Uterus (tissue), 4 donors: ENCODE measurements around the gene CLIP2. TPM values are rescaled to one million over a fixed set of nuclear protein-coding genes. Genes with fewer than 3 reads are reported as not detected.
"Not testable (repeated sequence)": the region's sequence is repeated elsewhere in the genome, so short reads cannot be mapped to it uniquely, and the experiment has no call there.

Experiments
- DNase-seq, 2 donors: peaks; one replicate each; pipeline ENCODE4 v3.0.0-alpha.2; 2019 to 2020
- H3K27ac ChIP-seq, 2 donors: fragments of 200-600 bp; sonication (generic); 1 replicate in 1 of 2; 2 replicates in 1 of 2; pipeline ENCODE4 v1.5.1; 2016 to 2018
- H3K27me3 ChIP-seq, 2 donors: fragments of 200-600 bp; sonication (generic); one replicate each; pipeline ENCODE4 v1.5.1; 2018 to 2019; ENCODE audit warnings: control low read depth in 1 of 2
- H3K36me3 ChIP-seq, 2 donors: fragments of 200-600 bp; sonication (generic); one replicate each; pipeline ENCODE4 v1.5.1; 2019; ENCODE audit warnings: control low read depth in 1 of 2
- H3K4me1 ChIP-seq, 2 donors: fragments of 200-600 bp; sonication (generic); one replicate each; pipeline ENCODE4 v1.5.1; 2018 to 2019; ENCODE audit warnings: control low read depth in 1 of 2
- H3K4me3 ChIP-seq, 2 donors: fragments of 200-600 bp; sonication (generic); 1 replicate in 1 of 2; 2 replicates in 1 of 2; pipeline ENCODE4 v1.5.1; 2018 to 2019; ENCODE audit warnings: mild to moderate bottlenecking in 1 of 2
- H3K9me3 ChIP-seq, 2 donors: fragments of 200-600 bp; sonication (generic); one replicate each; pipeline ENCODE4 v1.5.1; 2019; ENCODE audit warnings: control low read depth in 1 of 2
- POLR2A ChIP-seq, 2 donors: fragments of 450-650 bp; IDR thresholded peaks; one replicate each; pipeline ENCODE4 v1.6.1; 2016; ENCODE audit warnings: antibody characterized with exemption in 2 of 2, mild to moderate bottlenecking in 1 of 2, moderate library complexity in 1 of 2
- intact Hi-C: fragments of 100-400 bp; cut with DNase I; formaldehyde crosslinking; loops from one replicate; pipeline ENCODE4 v1.15.1; 2023; ENCODE audit warnings: low total_unique reads
- total RNA-seq, 4 donors: library from RNA; depleted of rRNA in 3 of 4; stranded (reverse); fragments of >200 nt in 3 of 4; gene quantifications; one replicate each; pipeline versions ENCODE4 v1.1.0 to v1.2.4, GENCODE V29; 2014 to 2023
- TF ChIP-seq, protein P1 (sequence below), 4 experiments: fragments of 200-600 bp in 2 of 4; fragments of 450-650 bp in 2 of 4; sonication (generic) in 2 of 4; IDR thresholded peaks; one replicate each; pipeline ENCODE4 v1.5.1; 2016 to 2019; ENCODE audit warnings: antibody characterized with exemption in 4 of 4, mild to moderate bottlenecking in 2 of 4, moderate library complexity in 1 of 4
- donor health status: DM: yes; HTN: yes; CAD: no.

The CLIP2 gene
- total RNA-seq, 4 donors from 2014 or later = 20.3 to 41.8 (median 28.4) TPM

DNA sequence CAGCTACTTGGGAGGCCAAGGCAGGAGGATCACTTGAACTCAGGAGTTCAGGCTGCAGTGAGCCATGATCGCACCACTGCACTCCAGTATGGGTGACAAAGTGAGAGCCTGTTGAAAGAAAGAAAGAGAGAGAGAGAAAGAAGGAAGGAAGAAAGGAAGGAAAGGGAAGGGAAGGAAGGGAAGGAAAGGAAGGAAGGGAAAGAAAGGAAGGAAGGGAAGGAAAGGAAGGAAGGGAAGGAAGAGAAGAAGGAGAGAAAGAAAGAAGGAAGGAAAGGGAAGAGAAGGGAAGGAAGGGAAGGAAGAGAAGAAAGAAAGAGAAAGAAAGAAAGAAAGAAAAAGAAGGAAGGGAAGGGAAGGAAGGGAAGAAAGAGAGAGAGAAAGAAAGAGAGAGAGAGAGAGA lies 61.5 kb downstream of the CLIP2 start:
- Histone ChIP-seq H3K36me3 (no peaks in the 10 kb centered on the region), H3K27me3 (no peaks in the 10 kb centered on the region), H3K4me3 (no peak overlapping the region), H3K27ac (no peak overlapping the region), H3K9me3 (no peaks in the 10 kb centered on the region), H3K4me1 (no peaks in the 10 kb centered on the region)
- intact Hi-C loops = no loop called here
- TF ChIP-seq, protein P1, sequence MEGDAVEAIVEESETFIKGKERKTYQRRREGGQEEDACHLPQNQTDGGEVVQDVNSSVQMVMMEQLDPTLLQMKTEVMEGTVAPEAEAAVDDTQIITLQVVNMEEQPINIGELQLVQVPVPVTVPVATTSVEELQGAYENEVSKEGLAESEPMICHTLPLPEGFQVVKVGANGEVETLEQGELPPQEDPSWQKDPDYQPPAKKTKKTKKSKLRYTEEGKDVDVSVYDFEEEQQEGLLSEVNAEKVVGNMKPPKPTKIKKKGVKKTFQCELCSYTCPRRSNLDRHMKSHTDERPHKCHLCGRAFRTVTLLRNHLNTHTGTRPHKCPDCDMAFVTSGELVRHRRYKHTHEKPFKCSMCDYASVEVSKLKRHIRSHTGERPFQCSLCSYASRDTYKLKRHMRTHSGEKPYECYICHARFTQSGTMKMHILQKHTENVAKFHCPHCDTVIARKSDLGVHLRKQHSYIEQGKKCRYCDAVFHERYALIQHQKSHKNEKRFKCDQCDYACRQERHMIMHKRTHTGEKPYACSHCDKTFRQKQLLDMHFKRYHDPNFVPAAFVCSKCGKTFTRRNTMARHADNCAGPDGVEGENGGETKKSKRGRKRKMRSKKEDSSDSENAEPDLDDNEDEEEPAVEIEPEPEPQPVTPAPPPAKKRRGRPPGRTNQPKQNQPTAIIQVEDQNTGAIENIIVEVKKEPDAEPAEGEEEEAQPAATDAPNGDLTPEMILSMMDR (IDR thresholded peaks at IDR 0.05) = no peak
- no peak for TF ChIP-seq POLR2A (IDR thresholded peaks at IDR 0.05)
- no peak for DNase-seq

- TF ChIP-seq, protein P1 (IDR thresholded peaks at IDR 0.05) = no peak
- no peak for TF ChIP-seq POLR2A (IDR thresholded peaks at IDR 0.05)
- Histone ChIP-seq H3K27me3 (no peaks in the 10 kb centered on the region), H3K27ac (no peak overlapping the region), H3K4me1 (no peaks in the 10 kb centered on the region), H3K9me3 (peaks cover 0 to 9% of the 10 kb centered on the region in 2 donors), H3K36me3 (no peaks in the 10 kb centered on the region), H3K4me3 (no peak overlapping the region)
- intact Hi-C loops = loop anchor here (2.0 kb wide), 1 partner anchor 19 kb away; no protein-coding TSS in a partner anchor
- peak in 1 of 2 donors; percentile 65 for DNase-seq
These were observed 62.6 kb downstream of the CLIP2 start for GRCh38 chr7:74351836-74352235.

- not testable (repeated sequence) for H3K4me1 ChIP-seq, DNase-seq, H3K4me3 ChIP-seq, H3K9me3 ChIP-seq, H3K27ac ChIP-seq, H3K36me3 ChIP-seq, H3K27me3 ChIP-seq
- intact Hi-C loops = loop anchor here (2.0 kb wide), 1 partner anchor 18 kb away; no protein-coding TSS in a partner anchor
These were observed 63.4 kb downstream of the CLIP2 start for GRCh38 chr7:74352551-74353138.

DNA sequence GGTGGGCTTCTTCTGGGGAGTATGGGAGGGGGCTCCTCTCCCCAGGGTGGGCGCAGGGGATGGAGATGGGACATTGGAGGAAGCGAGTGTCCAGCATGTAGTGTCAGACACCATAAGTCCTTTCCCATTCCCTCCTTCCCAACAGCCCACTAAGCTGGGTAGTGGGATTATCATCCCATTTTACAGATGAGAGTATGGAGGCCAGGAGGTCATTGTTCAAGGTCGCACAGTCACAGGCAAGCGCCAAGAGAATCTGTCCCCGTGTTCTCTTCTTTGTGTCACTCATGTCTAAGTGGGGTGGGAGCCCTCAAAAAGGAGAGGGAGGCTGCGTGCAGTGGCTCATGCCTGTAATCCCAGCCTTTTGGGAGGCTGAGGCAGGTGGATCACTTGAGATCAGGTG lies 64.8 kb downstream of the CLIP2 start:
- H3K27ac ChIP-seq = no peak overlapping the region
- H3K4me3 ChIP-seq = no peak overlapping the region
- H3K4me1 ChIP-seq = no peaks in the 10 kb centered on the region
- H3K36me3 ChIP-seq = no peaks in the 10 kb centered on the region
- intact Hi-C loops = no loop called here
- H3K9me3 ChIP-seq = peaks cover 0 to 9% of the 10 kb centered on the region in 2 donors
- no peaks in the 10 kb centered on the region for H3K27me3 ChIP-seq
- no peak for DNase-seq
- TF ChIP-seq POLR2A (IDR thresholded peaks at IDR 0.05) = no peak
- TF ChIP-seq, protein P1 (IDR thresholded peaks at IDR 0.05) = no peak

- no peak overlapping the region for H3K27ac ChIP-seq
- H3K27me3 ChIP-seq = no peaks in the 10 kb centered on the region
- H3K9me3 ChIP-seq = peaks cover 0 to 9% of the 10 kb centered on the region in 2 donors
- no peak for DNase-seq
- H3K4me1 ChIP-seq = no peaks in the 10 kb centered on the region
- intact Hi-C loops = no loop called here
- H3K4me3 ChIP-seq = no peak overlapping the region
- no peak for TF ChIP-seq POLR2A (IDR thresholded peaks at IDR 0.05)
- TF ChIP-seq, protein P1 (IDR thresholded peaks at IDR 0.05) = no peak
- no peaks in the 10 kb centered on the region for H3K36me3 ChIP-seq
These were observed 65.9 kb downstream of the CLIP2 start for GRCh38 chr7:74355091-74355490.
